ENCODE measurements around the gene ATAT1.

- TF ChIP-seq CTCF (IDR thresholded peaks at IDR 0.05) (no peak), YY1 (IDR thresholded peaks at IDR 0.05; ENCODE audit: low read depth) (no peak), GABPA (IDR thresholded peaks at IDR 0.05; ENCODE audit: low read depth) (no peak), POLR2AphosphoS5 (IDR thresholded peaks at IDR 0.05; ENCODE audit: low read depth, low read length) (no peak; the same call in 1 of the 2 replicates), EZH2phosphoT487 (IDR thresholded peaks at IDR 0.05; ENCODE audit: borderline replicate concordance, low read depth) (no peak), MAX (IDR thresholded peaks at IDR 0.05; ENCODE audit: low read depth) (no peak), TCF12 (IDR thresholded peaks at IDR 0.05) (no peak), SMC3 (IDR thresholded peaks at IDR 0.05; ENCODE audit: low read depth, low read length) (no peak)
Measured at GRCh38 chr6:30613251-30614043, 13.2 kb upstream of the ATAT1 start.

All from SK-N-SH (cell line).